Measurements from ENCODE around the gene RNH1.

DNA sequence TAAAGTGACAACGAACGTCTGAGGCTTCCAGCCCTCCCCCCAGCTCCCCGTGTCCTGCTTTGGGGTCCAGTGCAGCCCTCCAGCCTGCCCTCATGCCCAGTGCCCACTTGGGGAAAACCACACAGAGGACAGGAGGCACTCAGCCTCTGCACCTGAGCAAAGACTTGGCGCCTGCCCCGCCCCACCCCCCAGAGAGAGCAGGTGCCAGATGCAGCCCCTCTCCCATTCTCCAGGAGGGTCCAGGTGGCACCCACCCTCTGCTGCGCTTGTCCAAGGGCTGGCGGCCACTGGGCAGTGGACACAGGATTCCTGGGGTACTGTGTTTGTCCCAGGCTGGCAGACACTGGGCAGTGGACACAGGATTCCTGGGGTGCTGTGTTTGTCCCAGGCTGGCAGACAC, 15.7 kb downstream of the RNH1 start:
- TF ChIP-seq CTCF (IDR thresholded peaks at IDR 0.05; ENCODE audit: low read depth, low read length) (no peak), POLR2A (IDR thresholded peaks at IDR 0.05; ENCODE audit: extremely low read depth, insufficient read length) (no peak), MYC (IDR thresholded peaks at IDR 0.05; ENCODE audit: low read depth, low read length) (no peak), MAX (IDR thresholded peaks at IDR 0.05; ENCODE audit: low read depth, low read length) (no peak)
